ENCODE data around the gene GNG14.
A peak's percentile ranks its signal among the peaks of the same experiment; 100 is the strongest.
"Not testable (repeated sequence)": the region's sequence is repeated elsewhere in the genome, so short reads cannot be mapped to it uniquely, and the experiment has no call there.

GNG14 gene

GRCh38 chr19:12667731-12668302, 20.0 kb upstream of the GNG14 start:
- no peak for DNase-seq

GRCh38 chr19:12668346-12668745, 19.5 kb upstream of the GNG14 start:
- no peak for DNase-seq

GRCh38 chr19:12668932-12669269, 18.9 kb upstream of the GNG14 start:
- DNase-seq = peak; percentile 72

- peak; percentile 70 for DNase-seq
Observed at GRCh38 chr19:12669270-12670158, 18.3 kb upstream of the GNG14 start.

- no peak for DNase-seq
Observed at GRCh38 chr19:12670159-12670928, 17.5 kb upstream of the GNG14 start.

- no peak for DNase-seq
Observed at GRCh38 chr19:12672744-12673143, 15.1 kb upstream of the GNG14 start.

GRCh38 chr19:12675399-12675798, 12.4 kb upstream of the GNG14 start:
- no peak for DNase-seq

- DNase-seq = no peak
Observed at GRCh38 chr19:12675940-12676339, 11.9 kb upstream of the GNG14 start.

GRCh38 chr19:12676384-12676792, 11.4 kb upstream of the GNG14 start:
- DNase-seq = peak; percentile 87

- no peak for DNase-seq
Observed at GRCh38 chr19:12676928-12677327, 10.9 kb upstream of the GNG14 start.

- DNase-seq = not testable (repeated sequence)
Observed at GRCh38 chr19:12678039-12678438, 9.8 kb upstream of the GNG14 start.

GRCh38 chr19:12680034-12680433, 7.8 kb upstream of the GNG14 start:
- DNase-seq = no peak

- peak; percentile 83 for DNase-seq
Observed at GRCh38 chr19:12681074-12681987, 6.5 kb upstream of the GNG14 start, which contains the start of gene DHPS. TSS of gene DHPS (minus strand) at chr19:12681880. CDS start at chr19:12681766, 114 bp downstream.

GRCh38 chr19:12685831-12686230, 2.0 kb upstream of the GNG14 start:
- DNase-seq = no peak

- DNase-seq = no peak
Observed at GRCh38 chr19:12689012-12689411, 1.2 kb downstream of the GNG14 start.

GRCh38 chr19:12689581-12690216, 1.9 kb downstream of the GNG14 start:
- DNase-seq = no peak

- DNase-seq = no peak
Observed at GRCh38 chr19:12692960-12693359, 5.2 kb downstream of the GNG14 start.

- DNase-seq = no peak
Observed at GRCh38 chr19:12694641-12695040, 6.8 kb downstream of the GNG14 start.

GRCh38 chr19:12695096-12695495, 7.3 kb downstream of the GNG14 start:
- no peak for DNase-seq

GRCh38 chr19:12695514-12695913, 7.7 kb downstream of the GNG14 start:
- no peak for DNase-seq

GRCh38 chr19:12695997-12696365, 8.2 kb downstream of the GNG14 start:
- DNase-seq = no peak
